ENCODE results near the gene HS6ST3. TPM values are rescaled to one million over a fixed set of nuclear protein-coding genes. Genes with fewer than 3 reads are reported as not detected.

Gene HS6ST3
- total and polyA plus RNA-seq, 2 of the 13 experiments (the other 11 are each of a cell fraction or from before 2014, with no cell fraction given): not detected

GRCh38 chr13:96621634-96622183 lies 531.8 kb downstream of the HS6ST3 start:
- DNase-seq (ENCODE audit: low spot score): no peak
- Histone ChIP-seq H3K9ac (ENCODE audit: insufficient read depth, low read depth, low read length) (no peak overlapping the region), H3K27me3 (ENCODE audit: control insufficient read depth in 1 of 2, insufficient read depth in 2 of 2, low read length in 2 of 2) (no peaks in the 10 kb centered on the region), H3K79me2 (ENCODE audit: insufficient read depth, low read length) (no peaks in the 10 kb centered on the region), H3K4me3 (replicated peaks in 1 of 3; ENCODE audit: insufficient read depth in 1 of 3, low read depth in 2 of 3, low read length in 3 of 3) (no peak overlapping the region), H3K27ac (ENCODE audit: extremely low read length, insufficient read depth, low read length) (no peak overlapping the region), H3K36me3 (replicated peaks in 1 of 2; ENCODE audit: control insufficient read depth in 1 of 2, insufficient read depth in 2 of 2, low read length in 2 of 2) (no peaks in the 10 kb centered on the region), H3K9me3 (ENCODE audit: low read length) (no peaks in the 10 kb centered on the region), H3K4me2 (ENCODE audit: low read depth, low read length) (no peak overlapping the region), H4K20me1 (ENCODE audit: insufficient read depth, low read length) (no peaks in the 10 kb centered on the region), H2AFZ (ENCODE audit: low read length) (no peak overlapping the region), H3K4me1 (ENCODE audit: insufficient read depth, low read length) (no peaks in the 10 kb centered on the region)
- ChIA-PET CTCF (ENCODE audit: low intra/inter-chr PET ratio, low total read pairs) (no interaction called here), POLR2A (no interaction called here)
- no TSS peak for BruUV-seq (replicated peaks)
- no peak for FAIRE-seq
- ATAC-seq: no peak
- WGBS (ENCODE audit: low lambda C conversion rate): under 1% methylated on average over 3 of the region's 3 CpGs
- intact Hi-C loops (cut with micrococcal nuclease; ENCODE audit: unreplicated experiment) (no loop called here), in situ Hi-C loops (cut with HindIII; ENCODE audit: extremely low pct_ligation_motif_present, low pct_unique_long_range_greater_than_20kb) (no loop called here)
- TF ChIP-seq SRSF4 (IDR thresholded peaks at IDR 0.05; ENCODE audit: low read depth, low read length, poor library complexity, severe bottlenecking) (no peak), NKX3-1 (CRISPR knock-in tag; IDR thresholded peaks at IDR 0.05) (no peak), MED8 (CRISPR knock-in tag; IDR thresholded peaks at IDR 0.05; ENCODE audit: insufficient replicate concordance) (no peak), ZNF549 (CRISPR knock-in tag; IDR thresholded peaks at IDR 0.05) (no peak), ZBTB25 (CRISPR knock-in tag; IDR thresholded peaks at IDR 0.05) (no peak), ZNF564 (CRISPR knock-in tag; IDR thresholded peaks at IDR 0.05) (no peak), MLLT10 (CRISPR knock-in tag; IDR thresholded peaks at IDR 0.05) (no peak), TEAD3 (CRISPR knock-in tag; optimal IDR thresholded peaks at IDR 0.05; ENCODE audit: borderline replicate concordance) (no peak), PITX1 (CRISPR knock-in tag; IDR thresholded peaks at IDR 0.05) (no peak), DRAP1 (CRISPR knock-in tag; IDR thresholded peaks at IDR 0.05) (no peak), ZFP36L2 (CRISPR knock-in tag; IDR thresholded peaks at IDR 0.05) (no peak), ZNF546 (CRISPR knock-in tag; conservative IDR thresholded peaks at IDR 0.05) (no peak), PCBP1 (IDR thresholded peaks at IDR 0.05; ENCODE audit: borderline replicate concordance, low read depth, low read length) (no peak), EZH2 (conservative IDR thresholded peaks at IDR 0.05; ENCODE audit: low read depth, low read length) (no peak)
